AG10803 (cell line): ENCODE results near the gene IPCEF1.

Source experiments
- DNase-seq: peaks from one replicate; pipeline ENCODE4 v3.0.0; 2010; ENCODE audit warnings: low read depth
- H3K4me3 ChIP-seq: 2 replicates; pipeline ENCODE4 v1.5.1; 2011; ENCODE audit warnings: mild to moderate bottlenecking, low read length, control low read depth
- TF ChIP-seq, protein P1 (sequence below): conservative IDR thresholded peaks from 2 replicates; pipeline ENCODE4 v1.5.1; 2011; ENCODE audit warnings: mild to moderate bottlenecking, low read length, control low read depth, inconsistent platforms

The IPCEF1 gene

GRCh38 chr6:154297721-154298120 lies 58.9 kb downstream of the IPCEF1 start:
- DNase-seq: peak; percentile 44
- TF ChIP-seq, protein P1, sequence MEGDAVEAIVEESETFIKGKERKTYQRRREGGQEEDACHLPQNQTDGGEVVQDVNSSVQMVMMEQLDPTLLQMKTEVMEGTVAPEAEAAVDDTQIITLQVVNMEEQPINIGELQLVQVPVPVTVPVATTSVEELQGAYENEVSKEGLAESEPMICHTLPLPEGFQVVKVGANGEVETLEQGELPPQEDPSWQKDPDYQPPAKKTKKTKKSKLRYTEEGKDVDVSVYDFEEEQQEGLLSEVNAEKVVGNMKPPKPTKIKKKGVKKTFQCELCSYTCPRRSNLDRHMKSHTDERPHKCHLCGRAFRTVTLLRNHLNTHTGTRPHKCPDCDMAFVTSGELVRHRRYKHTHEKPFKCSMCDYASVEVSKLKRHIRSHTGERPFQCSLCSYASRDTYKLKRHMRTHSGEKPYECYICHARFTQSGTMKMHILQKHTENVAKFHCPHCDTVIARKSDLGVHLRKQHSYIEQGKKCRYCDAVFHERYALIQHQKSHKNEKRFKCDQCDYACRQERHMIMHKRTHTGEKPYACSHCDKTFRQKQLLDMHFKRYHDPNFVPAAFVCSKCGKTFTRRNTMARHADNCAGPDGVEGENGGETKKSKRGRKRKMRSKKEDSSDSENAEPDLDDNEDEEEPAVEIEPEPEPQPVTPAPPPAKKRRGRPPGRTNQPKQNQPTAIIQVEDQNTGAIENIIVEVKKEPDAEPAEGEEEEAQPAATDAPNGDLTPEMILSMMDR: no peak
- no peak overlapping the region for H3K4me3 ChIP-seq

GRCh38 chr6:154297210-154297609 lies 59.4 kb downstream of the IPCEF1 start:
- TF ChIP-seq, protein P1: no peak

GRCh38 chr6:154295733-154296132 lies 60.9 kb downstream of the IPCEF1 start:
- H3K4me3 ChIP-seq: no peak overlapping the region
- TF ChIP-seq, protein P1: no peak
- DNase-seq: no peak

More at GRCh38 chr6:154297210-154297609, 59.4 kb downstream of the IPCEF1 start:
- no peak overlapping the region for H3K4me3 ChIP-seq
- no peak for DNase-seq

DNA sequence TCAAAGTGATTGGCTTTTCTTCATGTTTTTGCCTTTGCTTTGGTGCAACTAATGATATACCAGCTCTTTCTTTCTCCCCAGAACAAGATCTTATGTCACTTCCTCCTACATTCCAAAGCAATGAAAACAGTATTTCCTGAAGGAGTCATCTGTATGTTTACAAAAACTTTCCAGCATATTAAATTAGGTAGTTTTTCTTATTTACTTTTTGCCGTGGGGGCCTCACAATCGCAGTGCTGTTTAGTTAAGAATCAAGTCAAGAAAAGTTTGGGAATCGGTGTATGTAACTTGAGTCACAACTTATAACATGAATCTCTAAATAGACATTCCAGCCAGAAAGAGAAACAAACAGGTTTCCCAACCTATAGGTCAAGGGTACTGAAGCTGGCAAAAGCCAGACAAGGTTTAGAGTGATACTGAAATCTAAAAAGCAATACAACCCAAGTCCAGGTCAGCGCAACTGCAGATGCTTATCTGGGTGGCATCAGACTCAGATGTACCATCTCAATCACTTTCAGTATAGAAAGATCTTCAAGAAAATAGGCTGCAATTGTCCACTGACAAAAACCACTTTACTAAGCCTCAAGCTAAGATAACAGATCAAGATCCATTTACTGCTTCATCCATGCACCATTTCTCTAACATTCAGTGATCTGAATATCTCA lies 63.6 kb downstream of the IPCEF1 start:
- TF ChIP-seq, protein P1: no peak
- DNase-seq: peak; percentile 50
- H3K4me3 ChIP-seq: no peak overlapping the region

GRCh38 chr6:154292066-154292465 lies 64.5 kb downstream of the IPCEF1 start:
- H3K4me3 ChIP-seq: no peak overlapping the region
- DNase-seq: no peak
- TF ChIP-seq, protein P1: no peak

GRCh38 chr6:154289818-154290508 lies 66.6 kb downstream of the IPCEF1 start:
- TF ChIP-seq, protein P1: no peak
- no peak for DNase-seq
- no peak overlapping the region for H3K4me3 ChIP-seq

DNA sequence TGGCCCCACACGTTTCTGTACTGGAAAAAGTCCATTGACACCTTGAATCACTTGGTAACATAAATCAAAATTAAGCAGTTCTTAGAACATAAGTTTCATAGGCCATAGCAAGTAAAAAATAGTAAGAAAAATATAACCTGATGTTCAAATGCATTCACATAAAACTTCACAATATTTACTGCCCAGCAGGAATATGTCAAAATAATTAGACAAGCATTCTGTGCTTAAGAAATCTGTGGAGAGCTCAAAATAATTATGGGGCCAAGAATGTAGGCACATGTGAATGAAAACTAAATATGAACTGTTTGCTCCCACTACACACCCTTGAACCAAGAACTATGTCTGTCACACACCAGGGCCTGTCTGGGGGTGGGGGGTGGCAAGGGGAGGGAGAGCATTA lies 70.8 kb downstream of the IPCEF1 start:
- no peak overlapping the region for H3K4me3 ChIP-seq
- no peak for DNase-seq
- TF ChIP-seq, protein P1: no peak
